A549 treated with GW870086 at 1 μM for 4 hours (cell line): Measurements from ENCODE around the gene TMEM81. TPM values are rescaled to one million over a fixed set of nuclear protein-coding genes. Genes with fewer than 3 reads are reported as not detected.

Experiments
- total RNA-seq: library from RNA; stranded (reverse); fragments of 200-300 nt; extraction: Qiagen RNA extraction; gene quantifications from 5 replicates; pipeline ENCODE4 v1.2.3, GENCODE V29; 2022; ENCODE audit warnings: low read depth

TMEM81 gene
- 2.0 to 2.6 TPM (median 2.3 TPM) in 5 replicates for total RNA-seq

GRCh38 chr1:205084360-205084759 lies at the start of gene TMEM81:
TSS of gene TMEM81 (minus strand) at chr1:205084460. CDS start at chr1:205084320, 140 bp downstream.

GRCh38 chr1:205121660-205122488 lies 37.6 kb upstream of the TMEM81 start, which contains the start of gene RBBP5:
TSS of gene RBBP5 (minus strand) at chr1:205121978. CDS start at chr1:205121873, 105 bp downstream.

GRCh38 chr1:205042911-205043806 lies 41.1 kb downstream of the TMEM81 start, which contains the start of gene CNTN2:
TSS of gene CNTN2 (plus strand) at chr1:205043212. CDS start at chr1:205053186, 9,974 bp downstream.

Other genes with a start within 250 kb of the TMEM81 start
- 0.89 to 1.5 TPM (median 1.1 TPM) in 5 replicates for gene NFASC, start 213.6 kb downstream of the TMEM81 start, total RNA-seq
- 0.02 to 0.12 TPM (median 0.09 TPM) in 3 of 5 replicates, not detected in the others for gene CNTN2, start 41.2 kb downstream of the TMEM81 start, total RNA-seq
- gene RBBP5, start 37.5 kb upstream of the TMEM81 start, total RNA-seq = 11.6 to 15.3 TPM (median 12.3 TPM) in 5 replicates
- 6.3 to 9.3 TPM (median 8.5 TPM) in 5 replicates for gene DSTYK, start 127.2 kb upstream of the TMEM81 start, total RNA-seq
- 1.5 to 1.8 TPM (median 1.6 TPM) in 5 replicates for gene TMCC2, start 143.5 kb upstream of the TMEM81 start, total RNA-seq
- gene NUAK2, start 237.3 kb upstream of the TMEM81 start, total RNA-seq = 28.8 to 32.2 TPM (median 29.8 TPM) in 5 replicates